Body of pancreas (tissue), 4 donors: ENCODE measurements around the gene DDX10. TPM values are rescaled to one million over a fixed set of nuclear protein-coding genes. Genes with fewer than 3 reads are reported as not detected.

Experiments
- ATAC-seq: fragments of 150-250 bp; one replicate; pipeline ENCODE4 v1.9.1; 2016
- DNase-seq, 4 donors: peaks; one replicate each; pipeline ENCODE4 v3.0.0-alpha.2; 2019
- H3K27ac ChIP-seq, 4 donors: fragments of 200-600 bp; sonication (generic); 1 replicate in 3 of 4; 2 replicates in 1 of 4; pipeline versions ENCODE4 v1.5.1 to v1.6.1; 2016 to 2019; ENCODE audit warnings: mild to moderate bottlenecking in 1 of 4, mixed read lengths in 1 of 4, moderate library complexity in 1 of 4
- H3K27me3 ChIP-seq, 2 donors: fragments of 200-600 bp; sonication (generic); one replicate each; pipeline ENCODE4 v1.6.0; 2016; ENCODE audit warnings: mild to moderate bottlenecking in 1 of 2
- H3K36me3 ChIP-seq, 2 donors: fragments of 200-600 bp; sonication (generic); replicated peaks in 1 of 2; 2 replicates each; pipeline ENCODE4 v1.5.1; 2016; ENCODE audit warnings: low read depth in 2 of 2; ENCODE audit not compliant: insufficient read depth in 1 of 2
- H3K4me1 ChIP-seq: fragments of 200-600 bp; sonication (generic); one replicate; pipeline ENCODE4 v1.6.0; 2016
- H3K4me3 ChIP-seq, 2 donors: fragments of 200-600 bp; sonication (generic); 1 replicate in 1 of 2; 2 replicates in 1 of 2; pipeline ENCODE4 v1.5.1; 2016 to 2019
- H3K9me3 ChIP-seq, 3 donors: fragments of 200-600 bp; sonication (generic); 1 replicate in 2 of 3; 2 replicates in 1 of 3; pipeline ENCODE4 v1.5.1; 2016
- POLR2A ChIP-seq, 3 donors: fragments of 450-650 bp; IDR thresholded peaks; one replicate each; pipeline ENCODE4 v1.6.1; 2016; ENCODE audit warnings: antibody characterized with exemption in 3 of 3, mild to moderate bottlenecking in 2 of 3
- WGBS, 2 donors: methylation state at CpG; one replicate each; pipeline ENCODE4 v1.1.5; 2017; 5-methylcytosine and 5-hydroxymethylcytosine counted together
- intact Hi-C: fragments of 100-400 bp; cut with DNase I; formaldehyde crosslinking; loops from one replicate; pipeline ENCODE4 v1.15.1; 2023
- total RNA-seq, 2 donors: library from RNA; depleted of rRNA; stranded (reverse); fragments of >200 nt; gene quantifications; one replicate each; pipeline ENCODE4 v1.1.0, GENCODE V29; 2016
- TF ChIP-seq, protein P1 (sequence below), 7 experiments: fragments of 450-650 bp in 4 of 7; fragments of 200-600 bp in 3 of 7; sonication (generic) in 3 of 7; IDR thresholded peaks; one replicate each; pipeline ENCODE4 v1.5.1; 2016 to 2019; ENCODE audit warnings: antibody characterized with exemption in 7 of 7

Gene DDX10
- total RNA-seq, 2 donors from 2014 or later, result 11.7 to 18.5 TPM

DNA sequence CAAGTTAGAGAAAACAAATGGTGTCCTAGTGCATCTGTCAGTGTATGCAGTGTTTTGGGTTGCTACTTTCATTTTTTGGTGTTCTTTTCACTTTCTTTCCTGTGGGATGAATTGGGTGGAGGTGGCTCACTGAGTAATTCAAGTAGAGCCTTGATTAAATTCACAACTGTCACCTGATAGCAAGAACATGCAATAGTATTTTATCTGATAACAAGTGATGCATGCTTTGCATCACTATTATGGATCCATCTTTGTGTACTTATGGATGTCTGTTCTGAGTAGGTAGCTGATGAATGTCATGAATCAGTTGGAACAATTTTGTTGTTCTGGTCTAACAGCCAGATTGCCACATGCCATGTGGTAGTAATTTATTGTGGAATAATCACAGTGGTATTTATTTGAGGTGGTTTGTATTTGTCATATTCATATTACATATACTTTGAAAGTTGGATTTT lies 87.5 kb downstream of the DDX10 start:
- intact Hi-C loops, result no loop called here
- TF ChIP-seq POLR2A (IDR thresholded peaks at IDR 0.05), result no peak
- TF ChIP-seq, protein P1, sequence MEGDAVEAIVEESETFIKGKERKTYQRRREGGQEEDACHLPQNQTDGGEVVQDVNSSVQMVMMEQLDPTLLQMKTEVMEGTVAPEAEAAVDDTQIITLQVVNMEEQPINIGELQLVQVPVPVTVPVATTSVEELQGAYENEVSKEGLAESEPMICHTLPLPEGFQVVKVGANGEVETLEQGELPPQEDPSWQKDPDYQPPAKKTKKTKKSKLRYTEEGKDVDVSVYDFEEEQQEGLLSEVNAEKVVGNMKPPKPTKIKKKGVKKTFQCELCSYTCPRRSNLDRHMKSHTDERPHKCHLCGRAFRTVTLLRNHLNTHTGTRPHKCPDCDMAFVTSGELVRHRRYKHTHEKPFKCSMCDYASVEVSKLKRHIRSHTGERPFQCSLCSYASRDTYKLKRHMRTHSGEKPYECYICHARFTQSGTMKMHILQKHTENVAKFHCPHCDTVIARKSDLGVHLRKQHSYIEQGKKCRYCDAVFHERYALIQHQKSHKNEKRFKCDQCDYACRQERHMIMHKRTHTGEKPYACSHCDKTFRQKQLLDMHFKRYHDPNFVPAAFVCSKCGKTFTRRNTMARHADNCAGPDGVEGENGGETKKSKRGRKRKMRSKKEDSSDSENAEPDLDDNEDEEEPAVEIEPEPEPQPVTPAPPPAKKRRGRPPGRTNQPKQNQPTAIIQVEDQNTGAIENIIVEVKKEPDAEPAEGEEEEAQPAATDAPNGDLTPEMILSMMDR (IDR thresholded peaks at IDR 0.05), result no peak
- H3K36me3 ChIP-seq, result no peaks in the 10 kb centered on the region
- no peak overlapping the region for H3K4me3 ChIP-seq
- peaks cover 5% of the 10 kb centered on the region for H3K4me1 ChIP-seq
- H3K9me3 ChIP-seq, result no peaks in the 10 kb centered on the region
- H3K27ac ChIP-seq, result no peak overlapping the region
- H3K27me3 ChIP-seq, result no peaks in the 10 kb centered on the region
- ATAC-seq (no peak), DNase-seq (no peak)

DNA sequence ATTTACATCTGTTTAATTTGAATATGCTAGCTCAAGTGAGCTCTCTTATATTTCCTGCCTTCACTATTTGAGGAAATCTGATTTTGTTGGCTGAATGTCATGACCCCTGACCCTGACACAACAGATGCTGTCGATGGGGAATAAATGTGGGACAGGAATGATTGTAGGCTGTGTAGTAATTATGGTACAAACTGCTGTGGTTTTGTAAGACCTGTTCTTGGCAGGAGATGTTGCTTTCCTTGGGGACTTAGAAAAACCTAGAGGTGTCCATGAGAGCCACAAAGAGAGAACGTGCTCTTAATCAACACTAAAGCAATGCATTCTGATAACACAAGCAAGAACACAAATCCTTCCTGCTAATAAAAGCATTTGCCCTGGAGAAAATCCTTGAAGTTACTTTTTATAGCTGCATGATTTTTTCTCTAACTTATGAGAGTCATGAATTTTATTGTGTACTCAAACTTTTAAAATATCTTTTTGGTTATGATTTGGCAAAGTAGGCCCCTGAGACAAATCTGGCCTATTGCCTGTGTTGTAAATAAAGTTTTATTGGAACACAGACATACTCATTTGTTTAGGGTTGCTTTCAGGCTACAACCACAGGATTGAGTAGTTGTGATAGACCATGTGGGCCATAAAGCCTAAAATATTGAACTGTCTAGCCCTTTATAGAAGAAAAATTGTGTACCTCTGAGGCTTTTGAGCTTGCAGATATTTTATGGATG lies 90.2 kb downstream of the DDX10 start:
- Histone ChIP-seq H3K4me3 (no peak overlapping the region), H3K27ac (no peak overlapping the region), H3K36me3 (no peaks in the 10 kb centered on the region), H3K9me3 (no peaks in the 10 kb centered on the region), H3K27me3 (no peaks in the 10 kb centered on the region), H3K4me1 (peaks cover 11% of the 10 kb centered on the region)
- 17 to 27% methylated on average over 2 of the region's 2 CpGs for WGBS, 2 donors
- intact Hi-C loops, result no loop called here
- ATAC-seq (no peak), DNase-seq (no peak)
- TF ChIP-seq, protein P1 (IDR thresholded peaks at IDR 0.05), result no peak
- TF ChIP-seq POLR2A (IDR thresholded peaks at IDR 0.05), result no peak

DNA sequence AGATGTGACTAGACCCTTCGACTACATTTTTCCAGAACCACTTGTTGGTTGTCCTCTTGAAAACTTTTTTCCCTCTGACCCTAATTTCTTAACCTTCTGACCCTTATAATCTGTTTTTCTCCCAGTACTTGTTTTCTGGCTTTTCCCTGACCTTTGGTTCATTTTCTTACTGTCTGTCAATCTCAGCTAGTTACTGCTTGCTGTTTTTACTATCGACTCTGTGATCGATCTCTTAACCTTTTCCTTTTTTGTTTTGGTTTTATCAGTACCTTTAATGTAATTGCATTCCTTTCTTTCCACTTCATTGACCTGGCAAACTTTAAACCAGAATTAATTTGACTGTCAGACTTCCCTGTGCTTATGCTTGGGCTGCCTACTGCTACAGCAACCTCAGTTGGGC lies 92.8 kb downstream of the DDX10 start:
- WGBS, 2 donors, result 47 to 50% methylated on average over 3 of the region's 3 CpGs
- Histone ChIP-seq H3K4me3 (no peak overlapping the region), H3K4me1 (peaks cover 11% of the 10 kb centered on the region), H3K9me3 (no peaks in the 10 kb centered on the region), H3K27ac (no peak overlapping the region), H3K27me3 (no peaks in the 10 kb centered on the region), H3K36me3 (no peaks in the 10 kb centered on the region)
- TF ChIP-seq POLR2A (IDR thresholded peaks at IDR 0.05), result no peak
- TF ChIP-seq, protein P1 (IDR thresholded peaks at IDR 0.05), result no peak
- intact Hi-C loops, result no loop called here
- ATAC-seq (no peak), DNase-seq (no peak)

DNA sequence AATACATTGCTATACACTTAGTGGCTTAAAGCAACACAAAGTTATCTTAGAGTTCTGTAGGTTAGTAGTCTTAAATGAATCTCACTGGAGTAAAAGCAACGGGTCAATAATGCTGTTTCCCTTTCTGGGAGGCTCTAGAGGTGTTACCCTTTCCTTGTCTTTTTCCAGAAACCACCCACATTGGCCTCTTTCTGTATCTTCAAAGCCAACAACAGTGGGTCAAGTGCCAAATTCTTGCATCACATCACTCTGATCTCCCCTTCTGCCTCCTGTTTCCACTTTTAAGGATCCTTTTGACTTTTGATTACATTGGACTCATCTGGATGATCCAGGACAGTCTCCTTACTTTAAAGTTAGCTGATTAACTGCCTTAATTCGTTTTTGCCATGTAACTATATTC lies 93.6 kb downstream of the DDX10 start:
- WGBS, 2 donors, result 66 to 74% methylated on average over 2 of the region's 2 CpGs
- DNase-seq (no peak), ATAC-seq (no peak)
- Histone ChIP-seq H3K4me3 (no peak overlapping the region), H3K4me1 (peaks cover 11% of the 10 kb centered on the region), H3K9me3 (no peaks in the 10 kb centered on the region), H3K36me3 (no peaks in the 10 kb centered on the region), H3K27me3 (no peaks in the 10 kb centered on the region), H3K27ac (no peak overlapping the region)
- intact Hi-C loops, result no loop called here
- no peak for TF ChIP-seq POLR2A (IDR thresholded peaks at IDR 0.05)
- TF ChIP-seq, protein P1 (IDR thresholded peaks at IDR 0.05), result no peak

DNA sequence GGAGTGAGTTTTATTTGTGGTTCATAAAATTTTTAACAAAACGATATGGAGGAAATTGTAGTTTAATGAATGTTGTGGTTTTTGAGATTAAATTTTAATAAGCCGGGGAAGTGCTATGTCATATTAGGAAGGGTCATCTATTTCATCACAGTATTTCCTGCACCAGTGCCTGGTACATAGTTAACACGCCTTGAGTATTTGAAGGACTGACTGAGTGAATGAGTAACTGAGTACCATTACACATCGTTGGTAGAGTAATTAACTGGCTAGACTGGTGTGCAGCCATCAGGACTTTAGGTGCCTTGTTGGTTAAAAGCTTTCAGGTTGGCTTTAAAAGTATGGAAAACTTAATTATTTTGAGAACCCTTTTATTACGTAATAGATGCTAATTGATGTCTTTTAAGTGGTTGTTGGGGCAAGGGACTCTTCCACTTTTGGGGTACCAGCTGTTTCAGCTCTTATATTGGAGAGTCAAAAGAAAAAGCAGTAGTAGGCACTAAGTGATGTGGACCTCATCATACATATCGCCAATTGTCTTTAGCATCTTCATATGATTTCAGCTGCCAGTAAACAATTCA lies 101.8 kb downstream of the DDX10 start:
- Histone ChIP-seq H3K9me3 (no peaks in the 10 kb centered on the region), H3K27ac (no peak overlapping the region), H3K36me3 (no peaks in the 10 kb centered on the region), H3K4me1 (no peaks in the 10 kb centered on the region), H3K27me3 (no peaks in the 10 kb centered on the region), H3K4me3 (no peak overlapping the region)
- intact Hi-C loops, result no loop called here
- DNase-seq (no peak), ATAC-seq (no peak)
- TF ChIP-seq, protein P1 (IDR thresholded peaks at IDR 0.05), result no peak
- 86 to 87% methylated on average over 6 of the region's 6 CpGs for WGBS, 2 donors
